Astrocyte of the cerebellum (primary cell): Measurements from ENCODE around the gene PLCL1.

Source experiments
- DNase-seq: peaks from one replicate; pipeline ENCODE4 v3.0.0-alpha.2; 2011; ENCODE audit warnings: low read depth
- H3K4me3 ChIP-seq: 2 replicates; pipeline ENCODE4 v1.5.1; 2011; ENCODE audit warnings: mild to moderate bottlenecking, low read depth, low read length, moderate library complexity
- in situ Hi-C: cut with HindIII; loops from 2 replicates; pipeline ENCODE4 v1.10.0; 2017; ENCODE audit warnings: low sequenced_read_pairs
- TF ChIP-seq, protein P1 (sequence below): IDR thresholded peaks from 2 replicates; pipeline ENCODE4 v1.5.1; 2012; ENCODE audit warnings: low read length, low read depth, moderate library complexity, mild to moderate bottlenecking; ENCODE audit errors: missing control alignments

PLCL1 gene

DNA sequence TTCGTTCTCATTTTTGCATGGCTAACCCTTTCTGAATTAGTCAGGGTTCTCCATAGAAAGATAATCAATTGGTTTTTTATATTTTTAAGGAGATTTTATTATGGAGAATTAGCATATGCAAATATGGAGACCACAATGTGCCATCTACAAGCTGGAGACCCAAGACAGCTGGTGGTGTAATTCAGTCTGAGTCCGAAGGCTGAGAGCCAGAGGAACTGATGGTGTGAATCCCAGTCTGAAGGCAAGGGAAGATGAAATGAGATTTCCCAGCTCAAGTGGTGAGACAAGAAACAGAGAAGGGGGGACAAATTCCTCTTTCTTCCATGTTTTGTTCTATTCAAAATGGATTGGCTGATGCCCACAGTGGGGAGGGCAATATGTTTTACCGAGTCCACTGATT, 80.7 kb downstream of the PLCL1 start:
- TF ChIP-seq, protein P1, sequence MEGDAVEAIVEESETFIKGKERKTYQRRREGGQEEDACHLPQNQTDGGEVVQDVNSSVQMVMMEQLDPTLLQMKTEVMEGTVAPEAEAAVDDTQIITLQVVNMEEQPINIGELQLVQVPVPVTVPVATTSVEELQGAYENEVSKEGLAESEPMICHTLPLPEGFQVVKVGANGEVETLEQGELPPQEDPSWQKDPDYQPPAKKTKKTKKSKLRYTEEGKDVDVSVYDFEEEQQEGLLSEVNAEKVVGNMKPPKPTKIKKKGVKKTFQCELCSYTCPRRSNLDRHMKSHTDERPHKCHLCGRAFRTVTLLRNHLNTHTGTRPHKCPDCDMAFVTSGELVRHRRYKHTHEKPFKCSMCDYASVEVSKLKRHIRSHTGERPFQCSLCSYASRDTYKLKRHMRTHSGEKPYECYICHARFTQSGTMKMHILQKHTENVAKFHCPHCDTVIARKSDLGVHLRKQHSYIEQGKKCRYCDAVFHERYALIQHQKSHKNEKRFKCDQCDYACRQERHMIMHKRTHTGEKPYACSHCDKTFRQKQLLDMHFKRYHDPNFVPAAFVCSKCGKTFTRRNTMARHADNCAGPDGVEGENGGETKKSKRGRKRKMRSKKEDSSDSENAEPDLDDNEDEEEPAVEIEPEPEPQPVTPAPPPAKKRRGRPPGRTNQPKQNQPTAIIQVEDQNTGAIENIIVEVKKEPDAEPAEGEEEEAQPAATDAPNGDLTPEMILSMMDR = no peak
- no peak for DNase-seq
- in situ Hi-C loops = no loop called here
- no peak overlapping the region for H3K4me3 ChIP-seq

DNA sequence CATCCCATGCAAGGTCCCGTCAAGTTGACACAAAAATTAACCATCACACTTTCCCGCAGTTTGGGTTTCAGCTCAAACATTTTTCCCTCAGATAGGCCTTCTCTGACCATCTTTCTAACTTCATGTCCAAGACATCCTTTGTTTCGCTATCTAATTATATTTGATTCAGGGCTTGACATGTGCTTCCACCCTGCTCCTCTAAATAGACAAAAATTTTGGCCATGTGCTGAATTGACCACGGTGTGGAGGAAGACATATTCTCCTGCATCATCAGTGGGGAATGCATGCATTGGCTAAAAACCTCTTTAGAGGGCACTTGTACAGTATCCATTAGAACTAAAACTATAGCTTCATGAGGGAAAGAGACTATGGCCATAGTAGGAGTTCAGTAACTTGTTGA, 81.2 kb downstream of the PLCL1 start:
- in situ Hi-C loops = no loop called here
- no peak overlapping the region for H3K4me3 ChIP-seq
- no peak for DNase-seq
- TF ChIP-seq, protein P1 = no peak

DNA sequence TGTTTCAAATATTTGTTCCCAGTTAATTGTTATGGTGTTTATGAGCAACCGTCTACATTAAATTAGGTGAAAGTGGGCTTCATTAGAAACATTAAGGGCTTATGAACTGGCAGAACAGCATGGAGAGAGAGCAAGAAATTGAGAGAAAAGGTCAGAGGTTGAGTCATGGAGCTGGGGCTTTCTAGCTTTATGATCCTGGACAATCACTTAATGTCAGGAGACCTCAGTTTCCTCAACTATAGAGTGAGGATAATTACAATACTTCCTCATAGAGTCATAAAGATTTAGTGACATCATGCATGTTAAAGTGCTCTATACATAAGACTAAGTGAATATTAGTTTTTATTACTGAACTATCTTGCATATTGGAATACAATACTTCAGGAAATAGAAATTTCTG, 83.9 kb downstream of the PLCL1 start:
- no peak overlapping the region for H3K4me3 ChIP-seq
- no peak for DNase-seq
- TF ChIP-seq, protein P1 = no peak
- in situ Hi-C loops = no loop called here

DNA sequence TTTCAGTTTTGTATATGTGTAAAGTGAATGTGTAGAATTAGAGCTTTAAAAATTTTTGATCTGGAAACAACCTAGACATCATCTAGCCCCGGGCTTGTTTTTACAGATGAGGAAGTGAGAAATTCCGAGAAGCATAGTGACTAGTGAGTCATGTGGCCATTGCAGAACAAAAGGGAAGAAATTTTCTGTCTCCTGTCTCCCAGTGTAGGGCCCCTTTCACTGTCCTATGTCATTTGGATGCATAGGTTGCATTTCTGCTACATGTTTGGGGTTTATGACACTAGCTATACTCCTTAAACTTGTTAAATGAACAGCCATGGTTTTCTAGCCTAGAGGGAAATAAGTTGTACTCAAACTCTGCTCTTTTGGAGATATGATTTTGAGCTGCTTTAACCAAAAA, 84.6 kb downstream of the PLCL1 start:
- H3K4me3 ChIP-seq = no peak overlapping the region
- in situ Hi-C loops = no loop called here
- no peak for DNase-seq
- TF ChIP-seq, protein P1 = no peak

DNA sequence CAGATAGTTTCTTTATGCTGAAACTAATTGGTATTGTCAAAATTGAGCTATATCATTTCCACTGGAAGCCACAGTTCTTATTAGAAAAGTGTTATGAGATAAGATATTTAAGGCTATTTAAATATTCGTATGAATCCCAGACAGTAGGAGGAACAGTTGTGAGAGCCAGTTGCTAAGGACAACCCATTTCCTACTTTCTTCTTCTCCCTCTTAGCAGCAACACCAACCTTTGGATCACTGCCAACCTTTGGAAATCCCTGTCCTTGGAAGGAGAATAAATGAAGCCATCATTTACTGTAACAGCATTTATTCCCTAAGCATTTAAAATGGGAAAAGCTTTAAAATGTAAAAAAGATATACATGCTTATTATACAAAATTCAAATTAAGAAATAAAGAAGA, 85.8 kb downstream of the PLCL1 start:
- no peak overlapping the region for H3K4me3 ChIP-seq
- DNase-seq = no peak
- TF ChIP-seq, protein P1 = no peak
- in situ Hi-C loops = no loop called here

DNA sequence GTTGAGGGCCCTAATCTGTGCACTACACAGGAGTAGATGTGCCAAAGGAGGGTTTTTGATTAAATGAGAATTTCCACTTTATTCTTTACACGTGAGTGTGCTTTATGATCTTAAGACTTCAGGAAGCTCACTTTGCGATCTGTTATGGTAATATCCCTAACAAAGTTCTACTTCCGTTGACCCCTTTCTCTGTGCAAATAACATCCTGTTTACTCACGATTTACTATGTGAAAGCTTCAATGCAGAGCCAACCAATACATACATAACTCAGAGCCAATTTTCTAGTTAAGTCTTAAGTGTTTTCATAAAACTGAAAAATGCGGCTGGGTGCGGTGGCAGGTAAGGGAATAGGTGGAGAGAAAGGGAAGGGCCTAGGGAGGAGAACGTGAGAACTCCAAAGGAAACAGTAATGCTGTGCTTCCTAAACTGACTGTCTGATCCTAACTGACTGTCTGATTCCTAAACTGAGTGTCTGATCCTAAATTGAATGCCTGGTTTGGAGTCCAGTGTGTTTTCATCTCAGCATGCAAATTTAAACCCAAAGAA, 87.6 kb downstream of the PLCL1 start:
- DNase-seq = no peak
- in situ Hi-C loops = no loop called here
- no peak overlapping the region for H3K4me3 ChIP-seq
- TF ChIP-seq, protein P1 = no peak
